Muscle layer of colon (tissue), 2 donors: Measurements from ENCODE around the gene EGFR.

Source experiments
- H3K27ac ChIP-seq: one replicate; pipeline ENCODE4 v1.7.0; 2013; ENCODE audit warnings: low read depth, mild to moderate bottlenecking, low read length, moderate library complexity
- H3K27me3 ChIP-seq, 2 donors: one replicate each; pipeline ENCODE4 v1.7.0; 2013; ENCODE audit warnings: low read length in 2 of 2, mild to moderate bottlenecking in 2 of 2; ENCODE audit not compliant: insufficient read depth in 2 of 2, control insufficient read depth in 1 of 2
- H3K36me3 ChIP-seq: one replicate; pipeline ENCODE4 v1.7.0; 2013; ENCODE audit warnings: mild to moderate bottlenecking, low read length; ENCODE audit not compliant: insufficient read depth
- H3K4me1 ChIP-seq: one replicate; pipeline ENCODE4 v1.7.0; 2013; ENCODE audit warnings: mild to moderate bottlenecking, low read length; ENCODE audit not compliant: insufficient read depth
- H3K4me3 ChIP-seq, 2 donors: one replicate each; pipeline ENCODE4 v1.7.0; 2013; ENCODE audit warnings: low read length in 2 of 2, low read depth in 1 of 2, mild to moderate bottlenecking in 1 of 2, moderate library complexity in 1 of 2
- H3K9ac ChIP-seq: one replicate; pipeline ENCODE4 v1.7.0; 2013; ENCODE audit warnings: low read length
- H3K9me3 ChIP-seq: one replicate; pipeline ENCODE4 v1.7.0; 2013; ENCODE audit warnings: mild to moderate bottlenecking, low read length
- donor health status: abdominal sarcoma.
- donor health status: Adenocarcinoma of cecum.

EGFR gene

DNA sequence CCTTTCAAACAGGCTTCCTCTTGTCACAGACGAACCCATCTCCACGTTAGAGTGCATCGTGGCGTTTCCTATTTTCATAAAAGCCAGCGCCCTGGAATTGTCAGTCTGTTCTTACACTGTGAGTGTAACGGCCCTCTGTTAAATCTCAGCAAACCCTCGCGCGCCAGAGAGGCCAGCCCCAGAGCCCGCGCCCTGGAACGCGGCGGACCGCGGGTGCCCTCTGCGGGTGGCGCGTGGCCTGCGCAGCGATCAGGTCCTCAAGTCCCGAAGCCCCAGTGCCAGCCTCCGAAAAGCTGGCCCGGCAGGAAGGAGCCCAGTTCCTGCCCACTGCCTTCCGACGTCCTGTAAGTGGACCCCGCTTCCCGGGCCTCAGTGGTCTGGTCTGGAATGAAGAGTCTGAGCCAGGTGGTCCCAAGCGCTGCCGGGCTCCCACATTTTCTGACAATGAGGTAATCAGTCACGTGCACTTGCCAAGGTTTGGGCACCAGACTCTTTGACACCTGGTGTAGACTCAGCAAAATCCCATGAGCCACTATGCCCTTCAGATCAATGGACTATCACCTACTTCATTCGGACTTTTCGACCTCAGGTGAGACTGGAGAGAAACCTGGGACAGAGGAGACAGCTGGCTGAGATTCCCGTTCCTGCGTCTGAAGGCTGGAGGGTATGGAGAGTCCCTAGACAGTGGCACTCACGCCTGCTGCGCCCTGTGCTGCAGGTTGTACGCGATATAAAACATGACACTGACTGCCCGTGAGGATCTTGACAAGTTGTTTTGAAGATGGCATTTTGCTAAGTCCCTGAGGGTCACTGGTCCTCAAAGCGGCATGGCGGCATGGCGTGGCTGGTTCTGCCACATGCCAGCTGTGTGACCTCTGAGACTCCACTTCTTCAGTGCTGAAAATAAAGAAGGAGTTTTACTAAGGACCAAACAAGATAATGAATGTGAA, 237.0 kb downstream of the EGFR start:
- Histone ChIP-seq H3K27me3 (no peaks in the 10 kb centered on the region), H3K9me3 (no peaks in the 10 kb centered on the region), H3K9ac (no peak overlapping the region), H3K4me3 (peak overlapping the region; percentile 67 to 74), H3K27ac (no peak overlapping the region), H3K36me3 (no peaks in the 10 kb centered on the region), H3K4me1 (no peaks in the 10 kb centered on the region)

DNA sequence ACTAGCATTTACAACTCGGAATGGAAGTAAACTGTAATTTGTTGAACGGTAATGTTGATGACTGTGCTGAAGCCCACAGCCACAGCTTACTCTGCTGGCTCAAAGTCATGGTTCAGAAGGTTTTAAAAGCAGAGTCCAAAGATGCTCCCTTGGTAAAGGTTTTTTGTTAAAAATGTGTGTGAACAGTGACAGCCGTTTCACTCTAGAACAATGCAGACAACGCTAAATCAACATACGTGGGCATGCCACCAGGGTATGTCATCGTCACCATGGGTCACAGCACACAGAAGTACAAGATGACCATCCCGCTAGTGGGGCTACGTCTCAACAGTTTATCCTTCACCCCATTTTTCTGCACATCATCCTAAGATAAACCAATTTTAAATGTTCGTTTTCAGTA, 239.8 kb downstream of the EGFR start:
- Histone ChIP-seq H3K27ac (no peak overlapping the region), H3K9ac (no peak overlapping the region), H3K4me1 (no peaks in the 10 kb centered on the region), H3K4me3 (no peak overlapping the region), H3K9me3 (no peaks in the 10 kb centered on the region), H3K27me3 (peaks cover 0 to 5% of the 10 kb centered on the region in 2 donors), H3K36me3 (no peaks in the 10 kb centered on the region)

DNA sequence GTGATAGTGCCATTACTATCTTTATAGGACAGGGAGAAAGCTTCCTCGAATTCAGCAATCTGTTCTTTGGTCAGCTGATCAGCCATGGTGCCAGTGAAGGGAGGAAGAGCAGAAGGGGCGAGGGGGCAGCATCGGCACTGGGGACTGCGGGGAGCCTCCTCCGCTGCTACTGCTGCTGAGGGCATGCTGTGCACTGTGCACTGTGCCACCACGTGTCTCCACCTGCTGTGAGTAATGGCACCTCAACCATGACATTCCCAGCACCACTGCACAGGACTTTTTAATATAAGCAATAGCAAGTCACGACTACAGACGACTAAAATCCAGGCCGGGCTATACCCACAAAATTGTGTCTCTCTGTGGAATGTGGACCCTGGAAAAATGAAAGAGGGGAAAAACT, 241.4 kb downstream of the EGFR start:
- Histone ChIP-seq H3K27me3 (peaks cover 0 to 5% of the 10 kb centered on the region in 2 donors), H3K9me3 (no peaks in the 10 kb centered on the region), H3K4me3 (no peak overlapping the region), H3K36me3 (no peaks in the 10 kb centered on the region), H3K9ac (no peak overlapping the region), H3K27ac (no peak overlapping the region), H3K4me1 (no peaks in the 10 kb centered on the region)

DNA sequence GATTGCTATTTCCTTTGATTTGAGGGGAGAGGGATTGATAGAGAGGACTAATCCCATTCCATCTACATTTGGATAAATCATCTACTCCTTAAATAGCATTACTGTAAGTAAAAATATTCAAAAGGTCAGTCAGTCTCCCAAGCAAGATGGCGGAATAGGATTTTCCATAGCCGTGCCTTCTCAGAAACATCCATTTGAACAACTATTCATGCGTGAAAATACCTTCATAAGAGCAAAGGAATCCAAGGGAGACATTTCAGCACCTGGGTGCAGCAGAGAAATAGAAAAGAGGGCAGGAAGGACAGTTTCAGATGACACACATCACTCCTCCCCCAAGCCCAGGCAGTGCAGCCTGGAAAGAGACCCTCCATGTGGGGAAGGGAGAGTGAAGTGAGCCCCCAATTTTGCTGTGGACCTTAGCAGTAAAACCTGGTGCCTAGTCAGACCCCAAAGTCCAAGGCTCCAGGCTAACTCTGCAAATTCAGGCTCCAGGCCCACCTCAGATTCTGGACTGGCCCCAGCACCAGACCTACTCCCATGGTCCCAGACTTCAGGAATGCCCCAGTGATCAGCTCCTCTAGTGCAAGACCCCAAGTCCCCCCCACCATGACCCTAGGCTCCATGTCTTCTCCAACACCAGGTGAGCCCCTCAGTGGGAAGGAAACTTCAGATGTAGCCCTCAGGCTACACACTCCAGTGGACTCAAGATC, 242.0 kb downstream of the EGFR start:
- Histone ChIP-seq H3K4me1 (no peaks in the 10 kb centered on the region), H3K9ac (no peak overlapping the region), H3K27me3 (peaks cover 0 to 5% of the 10 kb centered on the region in 2 donors), H3K36me3 (no peaks in the 10 kb centered on the region), H3K9me3 (no peaks in the 10 kb centered on the region), H3K27ac (no peak overlapping the region), H3K4me3 (no peak overlapping the region)
